SK-N-MC (cell line): Measurements from ENCODE around the gene KCNK7.

Source experiments
- DNase-seq: peaks from one replicate; pipeline ENCODE4 v3.0.0-alpha.2; 2011; ENCODE audit warnings: low read depth, low spot score
- H3K27ac ChIP-seq: fragments of 200-600 bp; sonication (generic); 2 replicates; pipeline ENCODE4 v1.5.1; 2016; ENCODE audit warnings: mixed run types
- H3K36me3 ChIP-seq: fragments of 200-600 bp; sonication (generic); 2 replicates; pipeline ENCODE4 v1.6.1; 2017; ENCODE audit warnings: antibody characterized with exemption, low read length, mixed read lengths; ENCODE audit not compliant: insufficient read depth
- H3K4me3 ChIP-seq: fragments of 200-600 bp; sonication (generic); 2 replicates; pipeline ENCODE4 v1.5.1; 2016
- H3K9ac ChIP-seq: fragments of 200-600 bp; sonication (generic); 2 replicates; pipeline ENCODE4 v1.8.0; 2017; ENCODE audit warnings: mixed run types, mixed read lengths; ENCODE audit not compliant: insufficient read length
- H3K9me3 ChIP-seq: fragments of 200-600 bp; sonication (generic); 2 replicates; pipeline ENCODE4 v1.6.1; 2017; ENCODE audit warnings: low read depth, mild to moderate bottlenecking, antibody characterized with exemption, low read length, moderate library complexity, mixed read lengths
- EZH2 ChIP-seq: fragments of 200-600 bp; sonication (generic); IDR thresholded peaks from one replicate; pipeline ENCODE4 v1.6.1; 2017; ENCODE audit warnings: antibody characterized with exemption
- FOXP2 ChIP-seq: optimal IDR thresholded peaks from 2 replicates; pipeline ENCODE3; 2011; ENCODE audit warnings: mild to moderate bottlenecking, moderate library complexity; ENCODE audit not compliant: insufficient read depth; ENCODE audit errors: extremely low read length, control extremely low read depth
- POLR2AphosphoS5 ChIP-seq: IDR thresholded peaks from 2 replicates; pipeline ENCODE4 v1.6.1; 2012; ENCODE audit warnings: mild to moderate bottlenecking, low read depth, low read length, borderline replicate concordance

KCNK7 gene

GRCh38 chr11:65580756-65581155 lies 14.8 kb downstream of the KCNK7 start:
- no peak overlapping the region for H3K4me3 ChIP-seq
- TF ChIP-seq EZH2: no peak
- no peak for TF ChIP-seq FOXP2
- TF ChIP-seq POLR2AphosphoS5: no peak
- no peak for DNase-seq
- no peak overlapping the region for H3K9ac ChIP-seq
- no peaks in the 10 kb centered on the region for H3K9me3 ChIP-seq
- no peaks in the 10 kb centered on the region for H3K36me3 ChIP-seq
- no peak overlapping the region for H3K27ac ChIP-seq

- H3K36me3 ChIP-seq: no peaks in the 10 kb centered on the region
- no peak for TF ChIP-seq FOXP2
- TF ChIP-seq POLR2AphosphoS5: no peak
- no peak for TF ChIP-seq EZH2
- H3K9me3 ChIP-seq: no peaks in the 10 kb centered on the region
- DNase-seq: no peak
- no peak overlapping the region for H3K9ac ChIP-seq
- H3K4me3 ChIP-seq: no peak overlapping the region
- no peak overlapping the region for H3K27ac ChIP-seq
Measured at GRCh38 chr11:65580031-65580692, 15.4 kb downstream of the KCNK7 start.

- no peaks in the 10 kb centered on the region for H3K9me3 ChIP-seq
- no peak overlapping the region for H3K9ac ChIP-seq
- H3K4me3 ChIP-seq: no peak overlapping the region
- H3K27ac ChIP-seq: no peak overlapping the region
- no peak for DNase-seq
- TF ChIP-seq POLR2AphosphoS5 (no peak), EZH2 (no peak), FOXP2 (no peak)
- H3K36me3 ChIP-seq: no peaks in the 10 kb centered on the region
Measured at GRCh38 chr11:65579291-65579690, 16.3 kb downstream of the KCNK7 start.

- no peak overlapping the region for H3K9ac ChIP-seq
- H3K9me3 ChIP-seq: no peaks in the 10 kb centered on the region
- no peaks in the 10 kb centered on the region for H3K36me3 ChIP-seq
- no peak for DNase-seq
- H3K27ac ChIP-seq: no peak overlapping the region
- TF ChIP-seq POLR2AphosphoS5: no peak
- TF ChIP-seq FOXP2: no peak
- TF ChIP-seq EZH2: no peak
- no peak overlapping the region for H3K4me3 ChIP-seq
Measured at GRCh38 chr11:65578667-65579066, 16.9 kb downstream of the KCNK7 start.

GRCh38 chr11:65578134-65578533 lies 17.5 kb downstream of the KCNK7 start:
- Histone ChIP-seq H3K4me3 (no peak overlapping the region), H3K9ac (no peak overlapping the region), H3K36me3 (no peaks in the 10 kb centered on the region), H3K9me3 (no peaks in the 10 kb centered on the region), H3K27ac (no peak overlapping the region)
- DNase-seq: no peak
- no peak for TF ChIP-seq FOXP2
- TF ChIP-seq POLR2AphosphoS5: no peak
- TF ChIP-seq EZH2: no peak

- H3K4me3 ChIP-seq: no peak overlapping the region
- TF ChIP-seq FOXP2: no peak
- TF ChIP-seq POLR2AphosphoS5: no peak
Measured at GRCh38 chr11:65577756-65578109, 17.9 kb downstream of the KCNK7 start.

GRCh38 chr11:65576867-65577755 lies 18.5 kb downstream of the KCNK7 start:
- TF ChIP-seq FOXP2 (no peak), EZH2 (no peak), POLR2AphosphoS5 (no peak)
- H3K9ac ChIP-seq: peak overlapping the region; percentile 82
- no peaks in the 10 kb centered on the region for H3K36me3 ChIP-seq
- peak overlapping the region; percentile 98 for H3K4me3 ChIP-seq
- H3K27ac ChIP-seq: no peak overlapping the region
- H3K9me3 ChIP-seq: no peaks in the 10 kb centered on the region
- DNase-seq: no peak

More at GRCh38 chr11:65577756-65578109, 17.9 kb downstream of the KCNK7 start:
- no peak for DNase-seq
- no peak overlapping the region for H3K9ac ChIP-seq
- H3K36me3 ChIP-seq: no peaks in the 10 kb centered on the region
- no peaks in the 10 kb centered on the region for H3K9me3 ChIP-seq
- no peak overlapping the region for H3K27ac ChIP-seq

GRCh38 chr11:65576232-65576866 lies 19.3 kb downstream of the KCNK7 start:
- Histone ChIP-seq H3K9ac (peak overlapping the region; percentile 82), H3K4me3 (peak overlapping the region; percentile 98), H3K9me3 (no peaks in the 10 kb centered on the region), H3K27ac (no peak overlapping the region), H3K36me3 (no peaks in the 10 kb centered on the region)
- no peak for TF ChIP-seq FOXP2
- no peak for TF ChIP-seq EZH2
- no peak for TF ChIP-seq POLR2AphosphoS5
- DNase-seq: no peak
